GM18511 (cell line): Measurements from ENCODE around the gene RAB7B.

ENCODE experiments used
- ATAC-seq: cut with Tn5 transposase; IDR thresholded peaks from one replicate; pipeline ENCODE4 v1.9.1; 2021; ENCODE audit warnings: mild to moderate bottlenecking, moderate library complexity; ENCODE audit not compliant: unreplicated experiment

Gene RAB7B

DNA sequence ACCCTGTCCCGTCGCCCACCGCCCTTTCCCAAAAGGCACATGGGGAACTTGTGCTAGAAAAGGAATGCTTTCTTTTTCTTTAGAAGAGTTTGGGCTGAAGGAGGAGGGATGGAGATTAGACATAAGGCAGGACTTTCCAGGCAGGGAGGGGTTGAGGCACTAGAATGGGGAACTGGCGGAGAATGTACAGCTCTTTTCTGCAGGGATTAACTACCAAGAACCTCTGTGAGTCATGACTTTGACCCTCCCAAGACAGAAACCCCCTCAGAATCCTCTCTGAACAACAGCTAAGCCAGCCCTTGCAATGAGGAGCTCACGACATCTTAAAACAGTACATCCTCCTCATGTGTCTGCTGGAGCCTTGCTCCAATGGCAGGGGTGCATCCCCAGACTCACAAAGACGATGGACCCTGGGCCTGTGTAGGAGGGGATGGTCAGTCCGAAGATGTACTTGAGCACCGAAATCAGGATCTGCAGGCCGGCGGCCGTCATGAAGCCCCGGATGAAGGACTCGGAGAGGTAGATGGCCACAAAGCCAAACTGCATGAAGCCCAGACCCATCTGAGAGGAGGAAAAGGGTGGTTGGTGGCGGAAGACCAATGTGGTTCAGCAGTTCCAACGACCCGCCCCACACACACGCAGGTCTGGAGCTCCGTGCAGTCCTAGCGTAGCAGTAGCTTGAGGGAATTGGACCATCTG, 73.5 kb downstream of the RAB7B start:
- no peak for ATAC-seq

DNA sequence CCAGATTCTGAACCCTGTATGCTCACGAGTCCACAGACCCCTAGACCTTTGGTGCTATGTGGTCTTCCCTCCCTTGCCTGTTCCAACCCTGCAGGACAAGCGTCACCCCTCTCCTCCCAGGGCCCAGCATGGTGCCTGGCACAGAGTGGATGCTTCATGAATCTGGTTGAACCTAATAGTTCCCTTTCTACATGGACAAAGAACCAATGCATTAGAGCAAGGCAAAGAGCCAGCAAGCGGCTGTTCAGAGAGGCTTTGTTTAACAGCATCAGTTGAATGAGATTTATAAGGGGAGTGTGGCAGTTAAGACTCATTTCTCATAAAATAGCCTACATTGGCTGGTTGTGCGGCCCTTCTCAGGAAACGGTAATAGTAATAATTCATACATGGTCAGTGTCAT, 74.9 kb downstream of the RAB7B start:
- ATAC-seq: no peak

GRCh38 chr1:205927676-205928075, 75.5 kb downstream of the RAB7B start:
- ATAC-seq: no peak

GRCh38 chr1:205927247-205927646, 75.9 kb downstream of the RAB7B start:
- ATAC-seq: no peak
